GM12878 (cell line): ENCODE data around the gene FBN3.

Experiments
- EP300 ChIP-seq, 2 experiments: fragments of 150-350 bp in 1 of 2; IDR thresholded peaks; 2 replicates each; pipeline ENCODE4 v1.6.1; 2011 to 2012; ENCODE audit warnings: low read depth in 2 of 2, low read length in 2 of 2, borderline replicate concordance in 1 of 2, improper control_type of control experiment in 1 of 2, inconsistent platforms in 1 of 2; ENCODE audit not compliant: control insufficient read depth in 1 of 2
- JUNB ChIP-seq: IDR thresholded peaks from 2 replicates; pipeline ENCODE4 v1.6.1; 2016; ENCODE audit warnings: antibody characterized with exemption, mild to moderate bottlenecking
- MXI1 ChIP-seq: fragments of 150-350 bp; IDR thresholded peaks from 2 replicates; pipeline ENCODE4 v1.6.1; 2011; ENCODE audit warnings: low read depth, mild to moderate bottlenecking, inconsistent platforms, low read length, improper control_type of control experiment
- POLR2AphosphoS5 ChIP-seq: IDR thresholded peaks from 2 replicates; pipeline ENCODE4 v1.6.1; 2011; ENCODE audit warnings: mild to moderate bottlenecking, low read length, inconsistent platforms
- SRF ChIP-seq, 2 experiments: IDR thresholded peaks; 2 replicates each; pipeline ENCODE4 v1.6.1; 2011; ENCODE audit warnings: low read depth in 2 of 2, low read length in 2 of 2, mild to moderate bottlenecking in 1 of 2, moderate library complexity in 1 of 2
- ZNF217 ChIP-seq: fragments of 450-650 bp; IDR thresholded peaks from 2 replicates; pipeline ENCODE4 v1.6.1; 2017; ENCODE audit warnings: antibody characterized with exemption, mild to moderate bottlenecking
- TF ChIP-seq, protein P1 (sequence below), 3 experiments: IDR thresholded peaks in 2 of 3; conservative IDR thresholded peaks in 1 of 3; 2 replicates each; pipeline ENCODE4 v1.5.1; 2011; ENCODE audit warnings: low read depth in 3 of 3, low read length in 3 of 3, mild to moderate bottlenecking in 3 of 3, control low read depth in 2 of 3, moderate library complexity in 2 of 3, inconsistent platforms in 1 of 3, mixed read lengths in 1 of 3; ENCODE audit not compliant: control insufficient read depth in 2 of 3, insufficient read depth in 1 of 3; ENCODE audit errors: extremely low read depth in 1 of 3
- TF ChIP-seq, protein P2 (sequence below): fragments of 450-650 bp; IDR thresholded peaks from 2 replicates; pipeline ENCODE4 v1.6.1; 2017; ENCODE audit warnings: mild to moderate bottlenecking
- TF ChIP-seq, protein P3 (sequence below): fragments of 450-650 bp; IDR thresholded peaks from 2 replicates; pipeline ENCODE4 v1.6.1; 2016; ENCODE audit warnings: mild to moderate bottlenecking

GRCh38 chr19:8064911-8065874 is 84.2 kb downstream of the FBN3 start:
- TF ChIP-seq, protein P1, sequence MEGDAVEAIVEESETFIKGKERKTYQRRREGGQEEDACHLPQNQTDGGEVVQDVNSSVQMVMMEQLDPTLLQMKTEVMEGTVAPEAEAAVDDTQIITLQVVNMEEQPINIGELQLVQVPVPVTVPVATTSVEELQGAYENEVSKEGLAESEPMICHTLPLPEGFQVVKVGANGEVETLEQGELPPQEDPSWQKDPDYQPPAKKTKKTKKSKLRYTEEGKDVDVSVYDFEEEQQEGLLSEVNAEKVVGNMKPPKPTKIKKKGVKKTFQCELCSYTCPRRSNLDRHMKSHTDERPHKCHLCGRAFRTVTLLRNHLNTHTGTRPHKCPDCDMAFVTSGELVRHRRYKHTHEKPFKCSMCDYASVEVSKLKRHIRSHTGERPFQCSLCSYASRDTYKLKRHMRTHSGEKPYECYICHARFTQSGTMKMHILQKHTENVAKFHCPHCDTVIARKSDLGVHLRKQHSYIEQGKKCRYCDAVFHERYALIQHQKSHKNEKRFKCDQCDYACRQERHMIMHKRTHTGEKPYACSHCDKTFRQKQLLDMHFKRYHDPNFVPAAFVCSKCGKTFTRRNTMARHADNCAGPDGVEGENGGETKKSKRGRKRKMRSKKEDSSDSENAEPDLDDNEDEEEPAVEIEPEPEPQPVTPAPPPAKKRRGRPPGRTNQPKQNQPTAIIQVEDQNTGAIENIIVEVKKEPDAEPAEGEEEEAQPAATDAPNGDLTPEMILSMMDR (IDR thresholded peaks at IDR 0.05 in 2 of 3, conservative IDR thresholded peaks at IDR 0.05 in 1 of 3; ENCODE audit: control insufficient read depth in 2 of 3, extremely low read depth in 1 of 3, insufficient read depth in 1 of 3, low read depth in 3 of 3, low read length in 3 of 3), result no peak
- TF ChIP-seq, protein P2, sequence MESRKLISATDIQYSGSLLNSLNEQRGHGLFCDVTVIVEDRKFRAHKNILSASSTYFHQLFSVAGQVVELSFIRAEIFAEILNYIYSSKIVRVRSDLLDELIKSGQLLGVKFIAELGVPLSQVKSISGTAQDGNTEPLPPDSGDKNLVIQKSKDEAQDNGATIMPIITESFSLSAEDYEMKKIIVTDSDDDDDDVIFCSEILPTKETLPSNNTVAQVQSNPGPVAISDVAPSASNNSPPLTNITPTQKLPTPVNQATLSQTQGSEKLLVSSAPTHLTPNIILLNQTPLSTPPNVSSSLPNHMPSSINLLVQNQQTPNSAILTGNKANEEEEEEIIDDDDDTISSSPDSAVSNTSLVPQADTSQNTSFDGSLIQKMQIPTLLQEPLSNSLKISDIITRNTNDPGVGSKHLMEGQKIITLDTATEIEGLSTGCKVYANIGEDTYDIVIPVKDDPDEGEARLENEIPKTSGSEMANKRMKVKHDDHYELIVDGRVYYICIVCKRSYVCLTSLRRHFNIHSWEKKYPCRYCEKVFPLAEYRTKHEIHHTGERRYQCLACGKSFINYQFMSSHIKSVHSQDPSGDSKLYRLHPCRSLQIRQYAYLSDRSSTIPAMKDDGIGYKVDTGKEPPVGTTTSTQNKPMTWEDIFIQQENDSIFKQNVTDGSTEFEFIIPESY, result no peak
- TF ChIP-seq JUNB (no peak), POLR2AphosphoS5 (no peak), SRF (IDR thresholded peaks at IDR 0.05; ENCODE audit: low read depth in 2 of 2, low read length in 2 of 2) (no peak), ZNF217 (no peak), MXI1 (no peak), EP300 (IDR thresholded peaks at IDR 0.05; ENCODE audit: borderline replicate concordance in 1 of 2, control insufficient read depth in 1 of 2, low read depth in 2 of 2, low read length in 2 of 2) (no peak)
- TF ChIP-seq, protein P3, sequence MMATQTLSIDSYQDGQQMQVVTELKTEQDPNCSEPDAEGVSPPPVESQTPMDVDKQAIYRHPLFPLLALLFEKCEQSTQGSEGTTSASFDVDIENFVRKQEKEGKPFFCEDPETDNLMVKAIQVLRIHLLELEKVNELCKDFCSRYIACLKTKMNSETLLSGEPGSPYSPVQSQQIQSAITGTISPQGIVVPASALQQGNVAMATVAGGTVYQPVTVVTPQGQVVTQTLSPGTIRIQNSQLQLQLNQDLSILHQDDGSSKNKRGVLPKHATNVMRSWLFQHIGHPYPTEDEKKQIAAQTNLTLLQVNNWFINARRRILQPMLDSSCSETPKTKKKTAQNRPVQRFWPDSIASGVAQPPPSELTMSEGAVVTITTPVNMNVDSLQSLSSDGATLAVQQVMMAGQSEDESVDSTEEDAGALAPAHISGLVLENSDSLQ, result no peak
